Central memory CD8-positive, alpha-beta T cell (primary cell): ENCODE measurements around the gene FOXP3.
"Not testable (repeated sequence)": the region's sequence is repeated elsewhere in the genome, so short reads cannot be mapped to it uniquely, and the experiment has no call there.

Experiments
- ATAC-seq: fragments of 150-1000 bp; cut with Tn5 transposase; replicated peaks from 2 replicates; pipeline ENCODE4 v1.10.0; 2022; ENCODE audit warnings: mild to moderate bottlenecking, moderate FRiP score, moderate number of reproducible peaks; ENCODE audit not compliant: poor library complexity, severe bottlenecking; ENCODE audit errors: extremely low read depth
- DNase-seq, 2 donors: peaks; one replicate each; pipeline ENCODE4 v3.0.0; 2021; ENCODE audit warnings: low spot score in 2 of 2
- H3K27ac Mint-ChIP-seq: one replicate; pipeline ENCODE4 v1.8.0; 2022; ENCODE audit warnings: low read depth, mild to moderate bottlenecking, moderate library complexity, mixed read lengths
- H3K27me3 Mint-ChIP-seq: one replicate; pipeline ENCODE4 v1.8.0; 2022; ENCODE audit warnings: mixed read lengths
- H3K36me3 Mint-ChIP-seq: one replicate; pipeline ENCODE4 v1.8.0; 2022; ENCODE audit warnings: mild to moderate bottlenecking, moderate library complexity, mixed read lengths; ENCODE audit not compliant: insufficient read depth
- H3K4me1 Mint-ChIP-seq: one replicate; pipeline ENCODE4 v1.8.0; 2022; ENCODE audit warnings: mixed read lengths
- H3K4me3 Mint-ChIP-seq: one replicate; pipeline ENCODE4 v1.8.0; 2022; ENCODE audit warnings: mild to moderate bottlenecking, moderate library complexity, mixed read lengths
- H3K9me3 Mint-ChIP-seq: one replicate; pipeline ENCODE4 v1.8.0; 2022; ENCODE audit warnings: mixed read lengths

Gene FOXP3

GRCh38 chrX:49264460-49264859 lies at the start of gene FOXP3:
Gene FOXP3 (minus strand): TSS chrX:49264710. CDS start chrX:49258505, 6,205 bp downstream.
- ATAC-seq (no peak), DNase-seq (no peak)
- H3K4me1 Mint-ChIP-seq: peaks cover 24% of the 10 kb centered on the region
- H3K9me3 Mint-ChIP-seq: no peaks in the 10 kb centered on the region
- peaks cover 9% of the 10 kb centered on the region for H3K36me3 Mint-ChIP-seq
- peak within 1 kb of the TSS; percentile 78 for H3K27ac Mint-ChIP-seq
- H3K4me3 Mint-ChIP-seq: peak within 1 kb of the TSS; percentile 68
- no peaks in the 10 kb centered on the region for H3K27me3 Mint-ChIP-seq

DNA sequence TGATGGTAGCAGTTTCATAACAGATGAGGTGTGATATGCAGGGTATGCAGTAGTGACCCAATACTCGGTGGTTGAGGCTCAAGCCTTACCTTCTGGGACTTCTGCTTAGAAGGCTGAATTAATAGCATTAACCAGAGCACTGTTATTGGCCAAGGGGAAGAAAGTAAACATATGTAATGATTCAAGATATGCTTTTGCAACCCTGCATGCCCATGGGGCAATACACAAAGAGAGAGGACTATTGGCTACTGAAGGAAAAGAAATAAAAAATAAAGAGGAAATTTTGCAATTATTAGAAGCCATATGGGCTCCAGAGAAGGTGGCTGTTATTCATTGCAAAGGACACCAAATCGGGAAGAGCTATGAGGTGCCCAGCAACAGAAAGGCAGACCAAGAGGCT lies 47.7 kb upstream of the FOXP3 start:
- Mint-ChIP-seq H3K36me3 (peaks cover 7% of the 10 kb centered on the region), H3K9me3 (no peaks in the 10 kb centered on the region), H3K27me3 (no peaks in the 10 kb centered on the region), H3K27ac (no peak overlapping the region), H3K4me1 (peaks cover 21% of the 10 kb centered on the region), H3K4me3 (no peak overlapping the region)
- DNase-seq (no peak), ATAC-seq (no peak)

DNA sequence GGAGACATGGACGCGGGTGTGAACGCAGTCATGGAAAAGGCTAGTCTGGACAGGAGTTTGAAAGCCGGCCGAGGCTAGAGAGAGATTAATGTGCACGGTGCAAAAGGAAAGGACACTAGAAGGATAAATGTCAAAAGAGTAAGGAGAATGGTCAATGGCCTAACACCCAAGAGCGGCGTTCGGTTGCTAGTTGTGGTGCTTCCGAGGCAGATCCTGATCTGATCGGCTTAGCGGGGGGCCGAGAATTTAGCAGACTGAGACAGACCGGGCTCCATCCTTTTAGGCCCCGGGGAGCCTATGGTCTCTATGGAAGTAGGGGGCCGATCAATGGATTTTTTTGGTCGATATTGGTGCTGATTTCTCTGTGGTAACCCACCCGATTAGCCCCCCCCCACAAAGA lies 45.9 kb upstream of the FOXP3 start:
- Mint-ChIP-seq H3K4me1 (peaks cover 21% of the 10 kb centered on the region), H3K9me3 (no peaks in the 10 kb centered on the region), H3K36me3 (peaks cover 7% of the 10 kb centered on the region), H3K27me3 (no peaks in the 10 kb centered on the region), H3K27ac (peak overlapping the region; percentile 89), H3K4me3 (peak overlapping the region; percentile 75)
- ATAC-seq (no peak), DNase-seq (no peak)

DNA sequence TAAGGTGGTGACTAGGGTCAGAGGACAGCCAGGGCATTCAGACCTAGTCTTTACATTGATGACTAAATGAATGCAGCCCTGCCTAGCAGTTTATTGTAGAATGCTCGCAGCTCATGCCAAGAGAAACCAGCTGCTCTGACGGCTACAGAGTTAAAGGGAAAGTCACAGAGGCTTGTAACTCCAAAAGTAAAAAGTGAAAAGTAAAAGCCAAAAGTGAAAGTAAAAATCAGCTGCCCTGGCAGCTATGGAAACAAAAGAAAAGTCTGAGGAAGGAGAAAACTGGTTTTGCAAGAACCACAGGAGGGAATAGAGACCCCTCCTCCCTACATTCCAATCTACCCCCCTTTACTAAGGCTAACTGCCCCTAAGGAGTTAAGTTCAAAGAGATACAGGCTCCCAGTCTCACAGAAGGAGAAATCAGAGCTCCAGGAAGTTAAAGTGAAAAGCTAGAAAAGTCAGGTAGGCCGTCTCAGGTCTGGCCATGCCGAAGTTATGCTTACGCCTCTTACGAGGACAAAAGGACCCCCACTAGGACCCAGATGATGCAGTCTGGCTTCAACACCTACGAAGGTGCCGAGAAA lies 45.0 kb upstream of the FOXP3 start:
- peak overlapping the region; percentile 75 for H3K4me3 Mint-ChIP-seq
- no peaks in the 10 kb centered on the region for H3K27me3 Mint-ChIP-seq
- H3K27ac Mint-ChIP-seq: peak overlapping the region; percentile 89
- no peaks in the 10 kb centered on the region for H3K9me3 Mint-ChIP-seq
- DNase-seq (no peak), ATAC-seq (peak; percentile 77)
- H3K4me1 Mint-ChIP-seq: peaks cover 21% of the 10 kb centered on the region
- H3K36me3 Mint-ChIP-seq: peaks cover 7% of the 10 kb centered on the region

DNA sequence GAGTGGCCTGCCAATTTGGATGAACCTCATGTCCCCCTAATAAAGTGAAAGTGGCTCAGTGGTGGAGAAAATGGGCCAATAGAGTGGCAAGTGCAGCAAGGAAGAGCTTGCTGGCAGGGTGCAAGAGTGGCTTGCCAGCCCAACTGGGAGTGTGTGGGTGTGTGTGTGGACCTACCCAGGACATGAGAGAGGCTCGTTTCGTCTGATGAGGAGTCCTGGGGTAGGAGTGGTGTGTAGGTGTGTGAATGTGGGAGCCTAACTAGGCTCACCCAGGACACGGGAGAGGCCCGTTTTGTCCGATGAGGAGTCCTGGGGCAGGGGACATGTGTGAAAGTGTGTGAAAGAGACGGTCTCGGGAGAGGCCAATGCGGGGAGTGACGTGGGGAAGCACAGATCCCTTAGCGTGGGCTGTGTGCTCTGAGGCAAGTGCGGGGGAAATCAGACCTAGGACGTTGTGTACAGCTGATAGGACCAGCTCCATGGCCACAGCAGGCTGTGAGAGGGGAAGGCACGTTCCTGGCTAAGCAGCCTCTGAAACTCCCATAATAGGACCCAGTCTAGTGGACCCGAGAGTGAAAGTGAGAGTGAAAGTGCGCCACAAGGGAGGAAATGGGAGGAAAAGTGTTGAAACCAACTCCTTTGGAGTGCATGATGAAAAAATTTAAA lies 44.2 kb upstream of the FOXP3 start:
- Mint-ChIP-seq H3K27me3 (no peaks in the 10 kb centered on the region), H3K4me3 (peak overlapping the region; percentile 75), H3K4me1 (peaks cover 21% of the 10 kb centered on the region), H3K27ac (peak overlapping the region; percentile 89), H3K9me3 (no peaks in the 10 kb centered on the region), H3K36me3 (peaks cover 7% of the 10 kb centered on the region)
- no peak for DNase-seq
- peak; percentile 52 for ATAC-seq

- peaks cover 21% of the 10 kb centered on the region for H3K4me1 Mint-ChIP-seq
- peak overlapping the region; percentile 89 for H3K27ac Mint-ChIP-seq
Measured at GRCh38 chrX:49307775-49308174, 43.3 kb upstream of the FOXP3 start.

DNA sequence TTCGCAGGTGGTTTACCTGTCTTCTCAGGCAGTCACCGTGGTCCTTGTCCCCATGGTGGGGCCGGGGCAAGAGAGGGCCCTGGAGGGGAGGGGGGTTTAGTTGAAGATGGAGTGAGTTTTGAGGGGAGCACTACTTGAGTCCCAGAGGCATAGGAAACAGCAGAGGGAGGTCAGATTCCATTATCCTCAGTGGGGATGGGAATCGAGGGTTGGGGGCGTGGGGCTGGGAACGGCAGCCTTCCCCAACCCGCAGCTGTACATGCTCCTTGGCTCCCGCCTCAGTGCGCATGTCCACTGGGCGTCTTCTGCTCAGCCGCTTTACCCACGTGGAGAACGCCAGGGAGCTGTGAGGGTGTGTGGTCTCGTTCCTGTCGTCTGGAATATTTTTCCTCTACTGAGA lies 38.8 kb upstream of the FOXP3 start, which contains the start of gene GAGE10:
GAGE10 (plus strand) TSS at position 301 of the 400 bp plus-strand sequence. CDS start 1,214 bp downstream, outside the sequence.
- Mint-ChIP-seq H3K4me1 (no peaks in the 10 kb centered on the region), H3K4me3 (no peak within 1 kb of the TSS), H3K27ac (no peak within 1 kb of the TSS), H3K36me3 (peaks cover 2% of the 10 kb centered on the region), H3K9me3 (no peaks in the 10 kb centered on the region), H3K27me3 (no peaks in the 10 kb centered on the region)
- no peak for ATAC-seq
- DNase-seq: no peak

More at GRCh38 chrX:49307775-49308174, 43.3 kb upstream of the FOXP3 start:
- DNase-seq, ATAC-seq, H3K9me3 Mint-ChIP-seq, H3K27me3 Mint-ChIP-seq, H3K36me3 Mint-ChIP-seq: not testable (repeated sequence)
- H3K4me3 Mint-ChIP-seq: peak overlapping the region; percentile 75

DNA sequence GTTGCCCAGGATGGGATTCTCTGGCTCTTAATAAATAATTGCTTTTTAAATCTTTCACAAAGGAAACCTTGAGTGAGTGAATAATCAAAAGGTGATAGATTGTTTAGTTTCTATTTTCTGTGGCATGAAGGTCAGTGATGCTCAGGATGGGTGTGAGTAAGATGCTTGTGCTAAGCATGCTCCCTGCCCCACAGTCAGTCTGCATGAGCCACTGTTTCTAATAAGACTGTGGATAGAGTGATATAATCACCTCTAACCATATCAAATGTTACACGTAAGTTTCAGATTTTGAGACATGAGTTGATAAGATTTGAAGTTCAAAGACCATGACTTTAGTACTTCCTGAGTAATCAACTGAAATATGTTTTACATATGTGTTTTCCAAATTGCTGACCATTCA lies 36.2 kb upstream of the FOXP3 start:
- H3K27me3 Mint-ChIP-seq: no peaks in the 10 kb centered on the region
- H3K9me3 Mint-ChIP-seq: no peaks in the 10 kb centered on the region
- no peak overlapping the region for H3K4me3 Mint-ChIP-seq
- H3K36me3 Mint-ChIP-seq: peaks cover 2% of the 10 kb centered on the region
- ATAC-seq (no peak), DNase-seq (no peak)
- no peak overlapping the region for H3K27ac Mint-ChIP-seq
- no peaks in the 10 kb centered on the region for H3K4me1 Mint-ChIP-seq

DNA sequence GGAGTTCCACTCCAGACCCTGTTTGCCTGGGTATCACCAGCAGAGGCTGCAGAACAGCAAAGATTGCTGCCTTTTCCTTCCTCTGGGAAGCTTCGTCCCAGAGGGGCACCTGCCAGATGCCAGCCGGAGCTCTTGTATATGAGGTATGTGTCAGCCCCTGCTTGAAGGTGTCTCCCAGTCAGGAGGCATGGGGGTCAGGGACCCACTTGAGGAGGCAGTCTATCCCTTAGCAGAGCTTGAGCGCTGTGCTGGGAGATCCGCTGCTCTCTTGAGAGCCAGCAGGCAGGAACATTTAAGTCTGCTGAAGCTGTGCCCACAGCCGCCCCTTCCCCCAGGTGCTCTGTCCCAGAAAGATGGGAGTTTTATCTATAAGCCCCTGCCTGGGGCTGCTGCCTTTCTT lies 34.8 kb upstream of the FOXP3 start:
- DNase-seq, H3K4me3 Mint-ChIP-seq, ATAC-seq, H3K27me3 Mint-ChIP-seq, H3K4me1 Mint-ChIP-seq, H3K9me3 Mint-ChIP-seq, H3K36me3 Mint-ChIP-seq, H3K27ac Mint-ChIP-seq: not testable (repeated sequence)

DNA sequence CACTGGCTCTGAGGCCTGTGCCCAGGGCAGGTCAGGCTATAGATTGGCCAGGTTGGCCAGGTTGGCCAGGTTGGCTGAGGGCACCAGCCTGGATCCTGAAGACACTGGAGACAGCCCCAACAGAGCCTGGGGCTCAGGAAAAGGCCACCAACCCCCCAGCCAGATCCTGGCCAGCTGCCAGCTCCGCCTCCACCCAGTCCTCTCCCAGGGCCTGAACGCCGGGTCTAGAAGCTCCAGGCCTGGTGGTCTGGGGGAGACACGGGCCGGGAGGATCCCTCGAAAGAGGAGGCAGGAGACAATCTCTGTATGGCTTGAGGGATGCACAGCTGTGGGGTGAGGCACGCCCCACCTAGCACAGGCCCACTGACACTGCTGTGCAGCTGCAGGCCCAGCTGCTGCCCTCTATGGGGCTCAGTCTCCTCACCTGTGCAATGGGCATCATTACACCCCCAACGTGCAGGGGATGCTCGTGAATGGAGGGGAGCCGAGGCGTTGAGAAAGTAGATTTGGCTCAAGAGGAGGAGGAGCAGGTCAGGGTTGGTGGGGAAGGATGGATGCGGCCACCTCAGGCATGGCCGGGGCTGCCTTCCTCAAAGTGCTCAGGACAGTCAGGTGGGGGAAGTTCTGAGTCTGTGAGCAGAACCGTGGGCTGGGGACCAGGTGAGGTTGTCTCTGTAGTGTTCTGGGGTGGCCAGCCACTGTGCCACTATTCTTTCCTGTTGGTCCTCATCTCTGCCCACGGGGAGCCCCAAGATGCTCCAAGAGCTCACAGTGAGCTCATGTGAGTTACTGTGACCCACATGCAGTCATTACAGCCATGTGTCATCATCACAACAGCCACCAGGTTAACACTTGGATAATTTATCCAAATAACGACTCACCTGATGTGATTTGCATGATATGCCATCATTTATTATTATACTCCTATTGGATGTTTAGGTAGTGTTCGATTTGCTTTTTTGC lies 28.2 kb upstream of the FOXP3 start:
- no peak for ATAC-seq
- Mint-ChIP-seq H3K27ac (peak overlapping the region; percentile 68), H3K4me1 (peaks cover 19% of the 10 kb centered on the region), H3K36me3 (no peaks in the 10 kb centered on the region), H3K4me3 (no peak overlapping the region), H3K27me3 (no peaks in the 10 kb centered on the region), H3K9me3 (no peaks in the 10 kb centered on the region)
- no peak for DNase-seq

GRCh38 chrX:49291615-49292337 lies 27.3 kb upstream of the FOXP3 start:
- Mint-ChIP-seq H3K4me1 (peaks cover 23% of the 10 kb centered on the region), H3K9me3 (no peaks in the 10 kb centered on the region), H3K27me3 (no peaks in the 10 kb centered on the region), H3K27ac (peak overlapping the region; percentile 68), H3K4me3 (no peak overlapping the region), H3K36me3 (no peaks in the 10 kb centered on the region)
- ATAC-seq (peak; percentile 64), DNase-seq (peak; percentile 57)

GRCh38 chrX:49290215-49290614 lies 25.7 kb upstream of the FOXP3 start:
- no peak overlapping the region for H3K27ac Mint-ChIP-seq
- no peaks in the 10 kb centered on the region for H3K9me3 Mint-ChIP-seq
- ATAC-seq (no peak), DNase-seq (no peak)
- H3K36me3 Mint-ChIP-seq: no peaks in the 10 kb centered on the region
- H3K4me1 Mint-ChIP-seq: peaks cover 23% of the 10 kb centered on the region
- no peak overlapping the region for H3K4me3 Mint-ChIP-seq
- H3K27me3 Mint-ChIP-seq: no peaks in the 10 kb centered on the region
